Effector memory CD4-positive, alpha-beta T cell (primary cell): Measurements from ENCODE around the gene TIAM2.
A peak's percentile ranks its signal among the peaks of the same experiment; 100 is the strongest.

Experiments
- DNase-seq, 3 donors: peaks; one replicate each; pipeline ENCODE4 v3.0.0-alpha.2; 2020
- H3K27ac ChIP-seq: 2 replicates; pipeline ENCODE4 v1.7.0; 2013; ENCODE audit warnings: mild to moderate bottlenecking, low read length, moderate library complexity; ENCODE audit not compliant: insufficient read depth, poor library complexity, severe bottlenecking
- H3K27me3 ChIP-seq: replicated peaks from 2 replicates; pipeline ENCODE4 v1.7.0; 2013; ENCODE audit warnings: mild to moderate bottlenecking, low read length; ENCODE audit not compliant: insufficient read depth, control insufficient read depth, poor library complexity, severe bottlenecking
- H3K36me3 ChIP-seq: 2 replicates; pipeline ENCODE4 v1.7.0; 2013; ENCODE audit warnings: mild to moderate bottlenecking, low read length, moderate library complexity; ENCODE audit not compliant: control insufficient read depth, insufficient read depth
- H3K4me1 ChIP-seq: 2 replicates; pipeline ENCODE4 v1.7.0; 2013; ENCODE audit warnings: low read length, mild to moderate bottlenecking; ENCODE audit not compliant: control insufficient read depth, insufficient read depth, poor library complexity, severe bottlenecking
- H3K4me3 ChIP-seq: 2 replicates; pipeline ENCODE4 v1.7.0; 2013; ENCODE audit warnings: low read length, low read depth, mild to moderate bottlenecking; ENCODE audit not compliant: insufficient read depth, poor library complexity, severe bottlenecking
- H3K9me3 ChIP-seq: 2 replicates; pipeline ENCODE4 v1.7.0; 2013; ENCODE audit warnings: mild to moderate bottlenecking, low read length, moderate library complexity; ENCODE audit not compliant: control insufficient read depth
- total RNA-seq, 3 donors: gene quantifications; one replicate each; lab custom pipeline; 2026; lab: John Stamatoyannopoulos, UW

TIAM2 gene
- 1.6 to 4.6 (median 3.9) reads per million in 3 donors for total RNA-seq

- no peaks in the 10 kb centered on the region for H3K36me3 ChIP-seq
- H3K27me3 ChIP-seq: no peaks in the 10 kb centered on the region
- H3K27ac ChIP-seq: no peak within 1 kb of the TSS
- H3K4me1 ChIP-seq: peaks cover 5% of the 10 kb centered on the region
- H3K4me3 ChIP-seq: peak within 1 kb of the TSS; percentile 39
- DNase-seq: no peak
- no peaks in the 10 kb centered on the region for H3K9me3 ChIP-seq
These were observed at the start of gene TIAM2 for GRCh38 chr6:154995254-154996015. TIAM2 (plus strand) TSS chr6:154995315; CDS start chr6:155129224, 133,909 bp downstream.

- Histone ChIP-seq H3K27ac (no peak overlapping the region), H3K9me3 (no peaks in the 10 kb centered on the region), H3K27me3 (no peaks in the 10 kb centered on the region), H3K4me3 (no peak overlapping the region), H3K4me1 (peaks cover 6% of the 10 kb centered on the region), H3K36me3 (no peaks in the 10 kb centered on the region)
- DNase-seq: no peak
These were observed 44.2 kb upstream of the TIAM2 start for GRCh38 chr6:154950979-154951344.

GRCh38 chr6:154951345-154952200 lies 43.5 kb upstream of the TIAM2 start:
- Histone ChIP-seq H3K4me3 (no peak overlapping the region), H3K27me3 (no peaks in the 10 kb centered on the region), H3K4me1 (peaks cover 6% of the 10 kb centered on the region), H3K36me3 (no peaks in the 10 kb centered on the region), H3K9me3 (no peaks in the 10 kb centered on the region), H3K27ac (no peak overlapping the region)
- DNase-seq: peak in 1 of 3 donors; percentile 20

DNA sequence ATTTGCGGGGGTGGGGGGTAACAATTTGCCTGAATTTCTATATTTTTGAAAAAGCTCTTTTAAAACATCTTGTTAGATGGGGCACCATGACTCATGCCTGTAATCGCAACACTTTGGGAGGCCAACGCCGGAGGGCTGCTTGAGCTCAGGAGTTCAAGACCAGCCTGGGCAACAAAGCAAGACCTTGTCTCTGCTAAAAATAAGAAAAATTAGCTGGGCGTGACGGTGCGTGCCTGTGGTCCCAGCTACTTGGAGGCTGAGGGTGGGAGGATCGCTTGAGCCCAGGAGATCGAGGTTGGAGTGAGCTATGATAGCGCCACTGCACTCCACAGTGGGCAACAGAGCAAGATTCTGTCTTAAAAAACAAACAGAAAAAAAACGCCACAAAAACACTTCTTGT lies 41.5 kb upstream of the TIAM2 start:
- no peak overlapping the region for H3K4me3 ChIP-seq
- H3K4me1 ChIP-seq: peaks cover 6% of the 10 kb centered on the region
- no peak overlapping the region for H3K27ac ChIP-seq
- H3K36me3 ChIP-seq: no peaks in the 10 kb centered on the region
- no peaks in the 10 kb centered on the region for H3K9me3 ChIP-seq
- H3K27me3 ChIP-seq: no peaks in the 10 kb centered on the region
- DNase-seq: no peak

DNA sequence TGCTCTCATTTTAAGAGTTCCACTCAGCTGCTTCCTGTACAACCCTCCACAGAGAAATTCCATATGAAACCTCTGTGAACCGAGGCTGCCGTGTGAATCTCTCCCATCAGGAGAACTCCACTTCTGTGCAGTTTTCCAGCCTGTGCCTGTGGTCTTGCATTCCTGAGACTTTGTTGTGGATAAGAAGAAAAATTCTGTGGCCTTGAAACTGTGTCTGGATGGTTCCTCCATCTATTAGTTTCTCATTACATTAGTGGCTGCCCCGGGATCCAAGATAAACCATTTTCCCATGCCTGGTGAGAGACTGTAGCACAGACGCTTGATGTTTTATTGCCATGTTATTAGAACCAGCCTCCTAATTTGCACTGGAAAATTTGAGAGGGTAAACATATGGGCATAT lies 40.8 kb upstream of the TIAM2 start:
- no peak overlapping the region for H3K27ac ChIP-seq
- H3K4me1 ChIP-seq: peaks cover 6% of the 10 kb centered on the region
- no peak for DNase-seq

DNA sequence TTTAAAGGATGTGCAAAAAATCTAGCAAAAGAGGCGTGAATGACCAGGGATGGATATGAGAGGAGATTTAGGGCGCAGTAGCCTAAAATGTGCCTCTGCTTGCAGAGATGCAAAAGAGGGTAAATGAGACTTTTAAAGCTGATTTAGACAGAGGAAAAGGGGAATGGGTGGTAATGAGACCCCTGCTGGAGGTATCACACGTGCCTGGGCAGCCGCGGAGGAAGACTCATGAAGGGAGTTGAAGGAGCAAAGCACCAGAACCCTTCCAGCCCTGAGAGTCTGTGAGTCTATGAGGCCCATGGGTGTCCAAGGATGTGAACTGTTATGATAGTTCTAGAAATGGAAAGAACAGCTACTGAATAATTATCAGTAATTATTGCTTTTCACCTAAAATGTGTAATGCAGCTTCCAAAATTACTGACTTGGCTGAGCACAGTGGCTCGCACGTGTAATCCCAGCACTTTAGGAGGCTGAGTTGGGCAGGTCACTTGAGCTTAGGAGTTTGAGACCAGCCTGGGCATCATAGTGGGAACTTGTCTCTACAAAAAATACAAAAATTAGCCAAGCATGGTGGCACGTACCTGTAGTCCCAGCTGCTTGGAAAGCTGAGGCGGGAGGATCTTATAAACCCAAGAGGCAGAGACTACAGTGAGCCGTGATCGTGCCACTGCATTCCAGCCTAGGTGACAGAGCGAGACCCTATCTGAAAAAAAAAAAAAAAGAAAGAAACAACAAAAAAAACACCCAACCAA lies 38.2 kb upstream of the TIAM2 start:
- Histone ChIP-seq H3K36me3 (no peaks in the 10 kb centered on the region), H3K4me3 (no peak overlapping the region), H3K4me1 (no peaks in the 10 kb centered on the region), H3K9me3 (no peaks in the 10 kb centered on the region), H3K27me3 (no peaks in the 10 kb centered on the region), H3K27ac (no peak overlapping the region)
- DNase-seq: no peak

More for the DNA sequence above, 40.8 kb upstream of the TIAM2 start:
- no peak overlapping the region for H3K4me3 ChIP-seq
- H3K27me3 ChIP-seq: no peaks in the 10 kb centered on the region
- no peaks in the 10 kb centered on the region for H3K9me3 ChIP-seq
- H3K36me3 ChIP-seq: no peaks in the 10 kb centered on the region

GRCh38 chr6:154958469-154958868 lies 36.6 kb upstream of the TIAM2 start:
- Histone ChIP-seq H3K4me1 (no peaks in the 10 kb centered on the region), H3K9me3 (no peaks in the 10 kb centered on the region), H3K27me3 (no peaks in the 10 kb centered on the region), H3K4me3 (no peak overlapping the region), H3K36me3 (no peaks in the 10 kb centered on the region), H3K27ac (no peak overlapping the region)
- DNase-seq: no peak

DNA sequence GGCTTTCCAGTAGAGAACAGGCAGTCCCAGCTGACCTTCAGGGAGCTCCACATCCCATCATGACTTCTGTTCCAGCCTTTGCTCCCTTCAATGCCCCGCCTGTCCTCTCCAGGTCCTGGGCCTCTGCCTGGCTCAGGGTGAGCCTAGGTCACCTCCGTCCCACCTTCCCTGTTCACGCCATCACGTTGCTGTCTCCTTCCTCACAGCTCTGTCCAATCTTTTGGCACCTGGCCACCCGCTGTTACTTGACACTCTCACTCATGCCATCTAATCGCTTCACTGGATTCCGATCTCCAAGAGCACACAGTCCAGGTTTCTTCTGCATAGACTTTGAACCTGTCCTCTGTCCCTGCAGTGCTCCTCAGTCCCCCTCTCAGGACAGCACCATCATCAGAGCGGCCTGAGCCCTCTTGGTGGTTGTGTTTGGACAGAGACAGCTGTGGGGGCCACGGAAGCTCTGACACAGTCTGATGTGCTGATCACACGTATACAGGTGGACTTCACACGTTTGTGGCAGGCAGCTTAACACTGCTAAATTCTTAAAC lies 34.7 kb upstream of the TIAM2 start:
- H3K4me3 ChIP-seq: no peak overlapping the region
- no peaks in the 10 kb centered on the region for H3K27me3 ChIP-seq
- DNase-seq: no peak
- no peaks in the 10 kb centered on the region for H3K9me3 ChIP-seq
- no peak overlapping the region for H3K27ac ChIP-seq
- H3K4me1 ChIP-seq: no peaks in the 10 kb centered on the region
- no peaks in the 10 kb centered on the region for H3K36me3 ChIP-seq

DNA sequence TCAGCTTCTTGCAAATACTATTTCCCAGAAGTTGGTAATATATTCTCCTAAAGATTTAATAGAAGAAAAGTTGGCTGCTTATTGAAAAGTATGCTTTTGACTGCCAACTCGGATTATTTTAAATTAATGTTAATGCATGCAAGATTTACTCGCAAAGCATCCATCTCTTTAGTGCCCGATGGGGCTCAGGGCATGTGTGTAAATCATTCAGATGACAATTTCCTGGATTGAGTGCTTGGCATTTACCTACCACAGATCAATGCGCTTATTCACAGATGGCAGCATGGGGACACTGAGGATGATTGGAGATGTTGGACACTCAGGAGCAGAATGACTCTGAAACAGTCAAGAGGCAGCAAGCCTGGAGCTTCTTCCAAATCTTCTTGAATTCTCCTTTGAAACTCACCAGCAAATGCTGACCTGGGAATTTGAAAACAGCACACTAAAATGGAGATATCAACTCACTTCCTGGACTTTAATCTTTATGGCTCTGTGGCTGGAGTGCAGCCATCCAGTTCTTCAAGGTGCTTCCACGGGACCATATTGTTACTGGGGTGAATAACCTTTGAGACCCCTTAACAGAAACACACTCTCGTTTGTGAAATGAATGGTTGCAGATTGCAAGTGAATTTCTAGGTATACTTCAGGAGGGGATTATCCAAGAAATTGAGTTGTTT lies 34.1 kb upstream of the TIAM2 start:
- Histone ChIP-seq H3K9me3 (no peaks in the 10 kb centered on the region), H3K27me3 (no peaks in the 10 kb centered on the region), H3K4me3 (no peak overlapping the region), H3K27ac (no peak overlapping the region), H3K4me1 (no peaks in the 10 kb centered on the region), H3K36me3 (no peaks in the 10 kb centered on the region)
- DNase-seq: no peak
